CD4-positive, alpha-beta T cell treated with Interleukin-4 for 1 hour (primary cell): ENCODE results near the gene PRR20G.
"Not testable (repeated sequence)": the region's sequence is repeated elsewhere in the genome, so short reads cannot be mapped to it uniquely, and the experiment has no call there.

Source experiments
- DNase-seq, 2 donors: peaks; one replicate each; pipeline ENCODE4 v3.0.0-alpha.2; 2020 to 2022

Gene PRR20G

GRCh38 chr3:127296959-127297358 is 9.1 kb upstream of the PRR20G start:
- no peak for DNase-seq

- DNase-seq, result no peak
Measured at GRCh38 chr3:127296166-127296565, 8.3 kb upstream of the PRR20G start.

DNA sequence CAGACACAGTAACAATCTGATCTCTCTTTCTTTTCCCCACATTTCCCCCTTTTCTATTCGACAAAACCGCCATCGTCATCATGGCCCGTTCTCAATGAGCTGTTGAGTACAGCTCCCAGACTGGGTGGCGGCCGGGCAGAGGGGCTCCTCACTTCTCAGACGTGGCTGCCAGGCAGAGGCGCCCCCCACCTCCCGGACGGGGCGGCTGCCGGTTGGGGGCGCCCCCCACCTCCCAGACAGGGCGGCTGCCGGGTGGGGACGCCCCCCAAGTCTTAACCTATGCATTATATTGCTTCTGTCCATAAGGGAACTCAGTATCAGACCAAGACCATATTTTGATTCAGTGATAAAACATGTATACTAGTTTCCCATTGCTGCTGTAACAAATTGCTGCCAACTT is 5.8 kb upstream of the PRR20G start:
- DNase-seq, result not testable (repeated sequence)

- DNase-seq, result no peak
Measured at GRCh38 chr3:127291611-127292010, 3.8 kb upstream of the PRR20G start.

GRCh38 chr3:127291114-127291513 is 3.3 kb upstream of the PRR20G start:
- DNase-seq, result no peak

DNA sequence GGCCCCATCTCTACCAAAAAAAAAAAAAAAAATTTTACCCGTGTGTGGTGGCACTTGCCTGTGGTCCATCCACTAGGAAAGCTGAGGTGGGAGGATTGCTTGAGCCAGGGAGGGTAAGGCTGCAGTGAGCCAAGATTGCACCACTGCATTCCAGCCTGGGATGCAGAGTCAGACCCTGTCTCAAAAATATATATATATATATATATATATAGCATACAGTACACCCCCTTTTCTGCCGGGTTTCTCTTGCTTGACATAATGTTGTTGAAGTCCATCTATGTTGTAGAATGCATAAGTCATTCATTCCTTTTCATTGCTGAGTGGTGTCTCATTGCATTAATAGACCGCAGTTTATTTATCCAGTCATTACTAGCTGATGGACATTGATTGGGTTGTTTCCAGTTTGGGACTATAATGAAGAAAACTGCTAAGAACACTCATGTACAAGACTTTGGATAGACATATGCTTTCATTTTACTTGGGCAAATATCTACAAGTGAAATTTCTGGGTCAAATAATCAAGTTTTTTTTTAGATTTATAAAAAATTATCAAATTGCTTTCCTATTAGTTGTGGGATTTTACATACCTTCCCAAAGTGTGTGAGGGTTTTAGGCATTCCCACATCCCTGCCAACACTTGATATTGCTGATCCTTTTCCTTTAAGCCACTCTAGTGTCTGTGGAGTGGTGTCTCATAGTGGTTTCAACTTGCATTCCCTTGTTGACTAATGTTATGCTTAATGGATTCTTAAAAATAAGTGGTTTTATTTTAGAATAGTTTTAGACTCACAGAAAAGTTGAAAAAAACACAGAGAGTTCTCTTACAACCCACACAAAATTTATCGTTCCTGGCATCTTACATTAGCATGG is 2.1 kb upstream of the PRR20G start:
- DNase-seq, result no peak

GRCh38 chr3:127288921-127289705 is 1.3 kb upstream of the PRR20G start:
- no peak for DNase-seq

GRCh38 chr3:127288343-127288742 is 497 bp upstream of the PRR20G start:
- no peak for DNase-seq

GRCh38 chr3:127286571-127287140 is 1.2 kb downstream of the PRR20G start:
- no peak for DNase-seq

DNA sequence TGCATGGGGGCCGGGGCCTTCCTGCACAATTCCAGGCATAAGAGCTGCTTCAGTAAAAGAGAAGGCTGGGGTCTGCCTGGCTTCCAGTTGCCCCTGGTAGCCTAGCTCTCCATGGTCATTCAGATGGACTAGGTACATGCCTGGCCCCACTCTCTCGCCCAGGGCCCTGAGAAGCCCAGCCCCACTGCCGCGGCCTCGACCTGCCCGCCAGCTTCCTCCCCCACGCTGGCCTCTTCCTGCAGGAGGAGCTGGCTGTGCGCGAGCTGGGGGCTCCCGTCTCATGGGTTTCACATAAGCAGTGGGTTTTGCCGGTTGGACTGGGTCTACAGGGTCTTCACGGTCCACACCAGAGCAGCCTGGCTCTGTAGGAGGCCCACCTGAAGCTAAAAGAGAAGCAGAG is 3.6 kb downstream of the PRR20G start:
- DNase-seq, result no peak

DNA sequence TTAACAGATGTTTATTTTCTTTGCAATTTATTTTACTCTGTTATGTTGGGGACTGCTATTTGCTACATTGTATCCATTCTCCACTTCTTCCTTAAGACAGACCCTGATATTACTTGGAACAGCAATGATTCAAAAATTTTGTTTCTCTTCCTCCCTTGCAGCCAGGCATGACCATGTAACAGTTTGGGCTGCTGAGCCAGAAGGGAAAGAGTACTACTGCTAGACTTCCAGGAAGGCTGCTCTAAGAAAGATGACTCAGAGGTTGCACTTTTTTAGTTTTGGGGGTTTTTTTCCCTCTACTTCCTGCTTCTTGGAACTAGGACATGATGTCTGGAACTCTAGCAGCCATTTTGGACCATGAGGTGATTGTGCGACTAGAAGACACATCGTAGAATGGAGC is 10.3 kb downstream of the PRR20G start:
- no peak for DNase-seq

- DNase-seq, result no peak
Measured at GRCh38 chr3:127276995-127277394, 10.9 kb downstream of the PRR20G start.

DNA sequence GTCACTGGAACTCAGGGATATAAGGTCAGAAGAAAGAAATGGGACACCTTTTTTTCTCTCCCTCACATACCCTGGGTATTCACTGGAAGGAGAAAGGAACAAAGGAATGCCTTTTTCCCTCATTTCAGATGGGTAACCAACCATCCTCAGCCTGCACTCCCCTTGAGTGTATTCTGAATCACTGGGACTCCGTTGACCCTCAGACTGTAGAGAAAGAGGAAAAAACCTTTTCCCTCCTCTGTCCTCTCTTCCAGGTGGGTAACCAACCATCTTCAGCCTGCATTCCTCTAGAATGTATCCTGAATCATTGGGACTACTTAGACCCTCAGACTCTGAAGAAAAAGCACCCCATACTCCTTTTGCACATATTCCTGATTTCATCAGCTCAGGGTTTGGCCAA is 11.4 kb downstream of the PRR20G start:
- DNase-seq, result no peak

- DNase-seq, result no peak
Measured at GRCh38 chr3:127275287-127275781, 12.5 kb downstream of the PRR20G start.

DNA sequence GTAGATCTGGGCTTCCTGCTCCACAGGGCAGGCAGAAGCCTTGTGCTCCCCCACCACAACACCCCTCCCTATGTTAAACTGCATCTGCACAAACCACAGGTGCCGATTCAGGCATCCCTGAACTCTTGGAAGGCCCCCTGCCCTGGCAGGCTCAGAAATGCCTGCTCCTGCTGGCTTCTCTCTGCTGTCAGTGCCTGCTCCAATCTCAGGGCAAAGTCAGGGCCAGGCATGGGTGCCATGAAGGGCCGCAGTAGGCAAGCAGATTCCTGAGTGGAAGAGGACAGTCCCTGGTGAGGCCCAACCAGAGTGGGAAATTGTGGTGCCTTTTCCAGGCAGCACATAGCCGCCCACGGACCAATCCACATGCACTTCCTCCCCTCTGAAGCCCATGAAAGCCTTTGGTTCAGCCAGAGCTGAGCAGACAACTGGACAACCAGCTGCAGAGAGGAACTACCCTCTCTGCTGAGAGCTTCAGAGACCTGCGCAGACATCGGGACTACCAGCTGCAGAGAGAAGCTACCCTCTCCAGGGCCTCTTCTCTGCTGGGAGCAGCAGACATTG is 13.6 kb downstream of the PRR20G start:
- DNase-seq, result no peak

- no peak for DNase-seq
Measured at GRCh38 chr3:127273206-127273605, 14.6 kb downstream of the PRR20G start.

DNA sequence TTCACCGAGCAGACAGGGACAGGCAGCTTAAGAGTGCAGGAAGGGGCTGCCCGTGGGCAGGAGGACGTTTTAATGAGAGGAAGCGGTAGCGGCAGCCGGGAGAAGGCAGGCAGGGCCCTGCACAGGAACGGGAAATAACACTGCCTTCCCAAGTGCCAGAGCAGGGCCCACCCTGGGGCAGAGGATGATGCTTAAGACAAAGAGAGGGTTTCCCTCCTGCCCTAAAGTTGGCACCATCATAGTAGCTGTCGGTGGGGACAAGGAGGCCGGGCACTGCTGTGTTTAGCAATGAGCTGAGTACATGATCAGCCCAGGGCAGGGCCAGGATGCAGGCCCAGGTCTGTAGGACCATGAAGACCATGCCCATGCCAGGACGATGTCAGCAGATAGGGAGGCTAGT is 21.7 kb downstream of the PRR20G start:
- DNase-seq, result no peak

DNA sequence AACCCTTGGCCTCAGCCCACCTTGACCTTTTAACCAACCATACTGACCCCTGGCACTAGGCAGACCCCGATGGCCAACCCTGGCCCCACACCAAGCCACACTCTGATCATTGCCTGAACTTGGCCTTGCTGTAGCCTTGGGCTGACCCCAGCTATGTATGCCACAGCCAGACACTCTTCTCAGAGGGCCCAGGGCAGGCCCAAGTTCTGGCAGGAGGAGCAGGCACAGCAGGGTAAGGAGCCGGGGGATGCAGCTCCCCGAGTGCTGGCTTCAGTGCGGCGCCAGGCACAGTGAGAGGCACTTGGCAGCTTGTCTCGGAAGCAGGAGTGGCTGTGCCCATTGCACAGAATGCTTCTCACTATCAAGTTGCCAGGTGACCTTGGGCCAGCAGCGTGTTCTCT is 22.3 kb downstream of the PRR20G start:
- DNase-seq, result no peak

DNA sequence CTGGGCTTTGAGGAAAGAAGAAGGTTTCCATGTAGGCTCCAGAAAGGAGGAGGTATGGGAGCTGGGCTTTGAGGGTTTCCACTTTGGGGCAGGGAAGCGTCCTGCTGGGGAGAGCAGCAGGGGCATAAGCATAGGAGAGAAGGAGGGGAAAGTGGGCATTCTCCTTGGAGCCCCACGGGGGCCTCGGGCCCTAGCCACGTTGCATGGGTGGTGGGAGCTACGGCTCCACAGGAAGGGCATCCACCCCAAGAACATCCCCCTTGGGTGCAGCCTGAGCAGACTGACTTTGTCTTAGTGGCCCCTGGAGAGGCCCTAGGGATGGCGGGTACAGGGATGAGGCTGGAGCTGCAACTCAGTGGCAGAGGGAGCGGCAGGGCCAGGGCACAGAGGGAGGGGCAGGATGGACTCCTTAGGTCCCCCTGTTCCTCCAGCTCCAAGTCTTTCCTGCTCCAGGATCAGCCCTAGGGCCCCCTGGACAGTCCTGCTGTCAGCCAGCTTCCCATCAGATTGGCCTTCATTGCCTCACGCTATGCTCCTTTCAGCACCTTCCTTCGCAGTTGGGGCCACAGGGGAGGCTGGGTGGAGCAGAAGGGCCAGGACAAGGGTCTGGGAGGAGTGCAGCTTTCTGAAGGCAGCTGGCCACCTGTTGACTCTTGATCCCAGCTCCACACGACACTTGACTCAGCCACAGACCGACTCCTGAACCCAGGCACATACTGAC is 22.9 kb downstream of the PRR20G start:
- DNase-seq, result no peak

DNA sequence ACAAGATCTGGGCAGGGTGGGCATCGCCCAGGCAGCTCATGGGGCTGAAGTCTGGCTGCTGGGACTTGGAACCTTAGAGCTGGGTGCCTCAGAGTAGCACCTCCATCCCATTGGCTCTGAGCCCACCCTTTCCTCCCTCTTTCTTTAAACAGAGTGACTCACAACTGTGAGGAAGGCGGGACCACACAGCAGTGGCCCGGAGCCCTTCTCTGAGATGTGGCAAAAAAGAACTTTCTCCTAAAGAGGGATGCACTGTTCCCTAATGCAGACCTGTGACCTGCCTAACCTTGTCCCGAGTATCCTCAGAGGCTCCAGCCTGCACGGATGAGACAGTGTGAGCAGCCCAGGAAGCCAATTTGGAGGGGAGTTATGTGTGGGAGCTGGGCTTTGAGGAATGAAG is 23.6 kb downstream of the PRR20G start:
- DNase-seq, result no peak

DNA sequence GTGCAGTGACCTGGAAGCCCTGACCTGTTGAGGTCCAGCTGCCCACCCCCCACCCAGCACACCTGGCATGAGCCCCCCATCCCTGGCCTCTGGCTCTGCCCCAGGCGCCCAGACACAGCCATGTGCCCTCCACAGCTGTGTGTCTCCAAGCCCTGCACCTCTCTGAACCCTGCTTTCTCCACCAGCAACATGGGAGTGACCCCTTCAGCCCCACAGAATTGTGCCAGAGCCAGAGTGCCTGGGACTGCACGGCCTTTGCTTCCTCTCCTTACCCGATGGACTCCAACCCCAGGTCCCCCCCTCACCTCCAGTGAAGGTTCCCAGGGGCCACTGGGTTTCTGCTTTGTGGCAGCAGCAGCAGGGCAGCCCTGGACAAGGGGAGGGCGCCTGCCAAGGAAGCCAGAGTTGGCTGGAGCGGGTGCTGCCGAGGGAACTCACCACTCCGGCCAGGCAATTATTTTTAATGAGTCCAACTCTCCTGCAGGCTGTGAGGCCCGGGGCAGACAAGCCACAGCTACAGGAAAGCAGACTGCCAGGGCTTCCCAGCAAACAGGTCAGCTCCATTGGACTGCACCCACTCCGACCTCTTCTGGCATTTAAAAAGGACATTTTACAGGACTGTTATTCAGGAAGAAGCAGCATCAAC is 24.1 kb downstream of the PRR20G start:
- no peak for DNase-seq

GRCh38 chr3:127263037-127263436 is 24.8 kb downstream of the PRR20G start:
- DNase-seq, result no peak
